HG03025 (cell line): ENCODE measurements around the gene NUDT2.

ENCODE experiments used
- ATAC-seq: cut with Tn5 transposase; IDR thresholded peaks from one replicate; pipeline ENCODE4 v1.9.1; 2021; ENCODE audit warnings: mild to moderate bottlenecking, moderate library complexity; ENCODE audit not compliant: unreplicated experiment, low FRiP score

The NUDT2 gene

GRCh38 chr9:34382054-34382453, 52.7 kb downstream of the NUDT2 start:
- ATAC-seq = no peak

- no peak for ATAC-seq
Observed at GRCh38 chr9:34382879-34383278, 53.5 kb downstream of the NUDT2 start.

GRCh38 chr9:34383904-34384303, 54.5 kb downstream of the NUDT2 start:
- no peak for ATAC-seq

GRCh38 chr9:34384368-34385165, 55.2 kb downstream of the NUDT2 start:
- ATAC-seq = no peak

- no peak for ATAC-seq
Observed at GRCh38 chr9:34385561-34386230, 56.3 kb downstream of the NUDT2 start.

GRCh38 chr9:34386656-34387055, 57.3 kb downstream of the NUDT2 start:
- no peak for ATAC-seq

- no peak for ATAC-seq
Observed at GRCh38 chr9:34387239-34387638, 57.9 kb downstream of the NUDT2 start.

- no peak for ATAC-seq
Observed at GRCh38 chr9:34392511-34392910, 63.1 kb downstream of the NUDT2 start.
